ENCODE results near the gene FOXK1.

DNA sequence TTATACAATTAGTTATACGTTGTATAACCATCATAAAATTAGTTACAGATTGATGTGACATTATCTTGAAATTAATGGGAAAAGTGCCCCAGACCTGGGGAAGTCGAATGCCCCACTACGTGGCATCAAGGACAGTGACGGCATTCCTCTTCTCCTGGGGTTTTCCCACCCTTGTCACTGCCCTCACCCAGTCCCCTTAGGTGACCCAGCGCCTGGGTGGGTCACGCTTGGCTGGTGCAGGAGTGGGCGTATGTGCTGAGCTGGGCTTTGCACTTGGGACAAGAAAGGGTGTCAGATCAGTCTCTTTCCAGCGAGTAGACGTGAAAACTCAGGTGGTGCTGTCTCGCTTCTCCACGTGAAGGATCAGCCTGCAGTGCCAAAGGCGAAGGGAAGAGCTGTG lies 7.6 kb downstream of the FOXK1 start:
- TF ChIP-seq, protein P1, sequence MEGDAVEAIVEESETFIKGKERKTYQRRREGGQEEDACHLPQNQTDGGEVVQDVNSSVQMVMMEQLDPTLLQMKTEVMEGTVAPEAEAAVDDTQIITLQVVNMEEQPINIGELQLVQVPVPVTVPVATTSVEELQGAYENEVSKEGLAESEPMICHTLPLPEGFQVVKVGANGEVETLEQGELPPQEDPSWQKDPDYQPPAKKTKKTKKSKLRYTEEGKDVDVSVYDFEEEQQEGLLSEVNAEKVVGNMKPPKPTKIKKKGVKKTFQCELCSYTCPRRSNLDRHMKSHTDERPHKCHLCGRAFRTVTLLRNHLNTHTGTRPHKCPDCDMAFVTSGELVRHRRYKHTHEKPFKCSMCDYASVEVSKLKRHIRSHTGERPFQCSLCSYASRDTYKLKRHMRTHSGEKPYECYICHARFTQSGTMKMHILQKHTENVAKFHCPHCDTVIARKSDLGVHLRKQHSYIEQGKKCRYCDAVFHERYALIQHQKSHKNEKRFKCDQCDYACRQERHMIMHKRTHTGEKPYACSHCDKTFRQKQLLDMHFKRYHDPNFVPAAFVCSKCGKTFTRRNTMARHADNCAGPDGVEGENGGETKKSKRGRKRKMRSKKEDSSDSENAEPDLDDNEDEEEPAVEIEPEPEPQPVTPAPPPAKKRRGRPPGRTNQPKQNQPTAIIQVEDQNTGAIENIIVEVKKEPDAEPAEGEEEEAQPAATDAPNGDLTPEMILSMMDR (IDR thresholded peaks at IDR 0.05): no peak
- TF ChIP-seq ZFX (IDR thresholded peaks at IDR 0.05; ENCODE audit: borderline replicate concordance): no peak

Measured in 22Rv1 (cell line).